Trophoblast cell (in vitro differentiated cells and primary cell): ENCODE measurements around the gene PTPRE.

Source experiments
- DNase-seq, 2 donors: peaks; one replicate each; pipeline ENCODE4 v3.0.0-alpha.2; 2016
- H2AFZ ChIP-seq: 2 replicates; pipeline ENCODE4 v1.6.1; 2013; ENCODE audit warnings: low read length, moderate library complexity, mild to moderate bottlenecking; ENCODE audit not compliant: insufficient read depth, poor library complexity
- H2AK5ac ChIP-seq: 2 replicates; pipeline ENCODE4 v1.6.1; 2013; ENCODE audit warnings: mild to moderate bottlenecking, low read length
- H2BK120ac ChIP-seq: 2 replicates; pipeline ENCODE4 v1.6.1; 2013; ENCODE audit warnings: low read length, mild to moderate bottlenecking, moderate library complexity; ENCODE audit not compliant: insufficient read depth, poor library complexity
- H2BK12ac ChIP-seq: 2 replicates; pipeline ENCODE4 v1.6.1; 2013; ENCODE audit warnings: mild to moderate bottlenecking, low read length, moderate library complexity
- H2BK5ac ChIP-seq: 2 replicates; pipeline ENCODE4 v1.6.1; 2013; ENCODE audit warnings: low read length, low read depth, moderate library complexity, mild to moderate bottlenecking; ENCODE audit not compliant: poor library complexity
- H3K14ac ChIP-seq: 2 replicates; pipeline ENCODE4 v1.6.1; 2013; ENCODE audit warnings: mild to moderate bottlenecking, low read length
- H3K18ac ChIP-seq: 2 replicates; pipeline ENCODE4 v1.6.1; 2013; ENCODE audit warnings: mild to moderate bottlenecking, low read length
- H3K23ac ChIP-seq: 2 replicates; pipeline ENCODE4 v1.6.1; 2013; ENCODE audit warnings: low read length
- H3K27ac ChIP-seq: 2 replicates; pipeline ENCODE4 v1.5.1; 2013; ENCODE audit warnings: low read depth, mild to moderate bottlenecking, inconsistent platforms, low read length, moderate library complexity
- H3K27me3 ChIP-seq: 2 replicates; pipeline ENCODE4 v1.6.1; 2013; ENCODE audit warnings: inconsistent platforms, mild to moderate bottlenecking, low read length, moderate library complexity; ENCODE audit not compliant: insufficient read depth
- H3K36me3 ChIP-seq, 2 experiments: 1 replicate in 1 of 2; 2 replicates in 1 of 2; pipeline ENCODE4 v1.6.1; 2013; ENCODE audit warnings: low read length in 2 of 2, mild to moderate bottlenecking in 2 of 2, moderate library complexity in 1 of 2; ENCODE audit not compliant: insufficient read depth in 2 of 2, control insufficient read depth in 1 of 2
- H3K4ac ChIP-seq: 2 replicates; pipeline ENCODE4 v1.6.1; 2013; ENCODE audit warnings: low read depth, mild to moderate bottlenecking, low read length, moderate library complexity
- H3K4me1 ChIP-seq, 2 experiments: 1 replicate in 1 of 2; 2 replicates in 1 of 2; pipeline ENCODE4 v1.6.1; 2013; ENCODE audit warnings: low read length in 2 of 2, mild to moderate bottlenecking in 2 of 2, moderate library complexity in 1 of 2; ENCODE audit not compliant: insufficient read depth in 2 of 2, control insufficient read depth in 1 of 2
- H3K4me2 ChIP-seq: 2 replicates; pipeline ENCODE4 v1.6.1; 2013; ENCODE audit warnings: inconsistent platforms, mild to moderate bottlenecking, low read length, moderate library complexity
- H3K4me3 ChIP-seq: 2 replicates; pipeline ENCODE4 v1.5.1; 2013; ENCODE audit warnings: mild to moderate bottlenecking, low read depth, low read length, inconsistent platforms
- H3K79me1 ChIP-seq: one replicate; pipeline ENCODE4 v1.6.1; 2013; ENCODE audit warnings: low read length
- H3K79me2 ChIP-seq: 2 replicates; pipeline ENCODE4 v1.6.1; 2013; ENCODE audit warnings: low read length, mild to moderate bottlenecking; ENCODE audit not compliant: control insufficient read depth, insufficient read depth, poor library complexity
- H3K9ac ChIP-seq: 2 replicates; pipeline ENCODE4 v1.6.1; 2013; ENCODE audit warnings: mild to moderate bottlenecking, low read length
- H3K9me3 ChIP-seq: 2 replicates; pipeline ENCODE4 v1.6.1; 2013; ENCODE audit warnings: low read depth, mild to moderate bottlenecking, control low read depth, inconsistent platforms, low read length; ENCODE audit not compliant: insufficient read depth
- H4K12ac ChIP-seq: 2 replicates; pipeline ENCODE4 v1.6.1; 2013; ENCODE audit warnings: low read depth, mild to moderate bottlenecking, low read length, moderate library complexity
- H4K8ac ChIP-seq: 2 replicates; pipeline ENCODE4 v1.6.1; 2013; ENCODE audit warnings: low read depth, mild to moderate bottlenecking, low read length, moderate library complexity
- H4K91ac ChIP-seq: one replicate; pipeline ENCODE4 v1.6.1; 2013; ENCODE audit warnings: low read depth, mild to moderate bottlenecking, low read length, moderate library complexity
- WGBS: extraction: QIAGEN DNeasy Blood & Tissue Kit; methylation state at CpG from one replicate; pipeline ENCODE4 v1.1.7; 2013; ENCODE audit warnings: missing lambda C conversion rate; ENCODE audit not compliant: insufficient read length, insufficient coverage; ENCODE audit errors: extremely low coverage; 5-methylcytosine and 5-hydroxymethylcytosine counted together

The PTPRE gene

GRCh38 chr10:127875449-127875765, 31.5 kb upstream of the PTPRE start:
- WGBS = no CpG with 5 or more reads among the region's 6 CpGs
- Histone ChIP-seq H3K4me2 (no peak overlapping the region), H3K27me3 (no peaks in the 10 kb centered on the region), H2BK120ac (no peak overlapping the region), H2AK5ac (no peak overlapping the region), H2BK5ac (no peak overlapping the region), H3K36me3 (no peaks in the 10 kb centered on the region), H3K9ac (no peak overlapping the region), H3K79me1 (no peaks in the 10 kb centered on the region), H3K27ac (no peak overlapping the region), H3K4ac (no peak overlapping the region), H3K18ac (no peak overlapping the region), H3K9me3 (no peaks in the 10 kb centered on the region), H3K4me3 (no peak overlapping the region), H3K4me1 (peaks cover under 1 to 4% of the 10 kb centered on the region in 2 experiments), H3K14ac (no peak overlapping the region), H2AFZ (no peak overlapping the region), H2BK12ac (no peak overlapping the region), H4K91ac (no peak overlapping the region), H3K79me2 (no peaks in the 10 kb centered on the region), H4K8ac (no peak overlapping the region), H3K23ac (no peak overlapping the region), H4K12ac (no peak overlapping the region)
- DNase-seq = no peak

- WGBS = no CpG with 5 or more reads among the region's 5 CpGs
- H3K27ac ChIP-seq = no peak overlapping the region
- H3K27me3 ChIP-seq = no peaks in the 10 kb centered on the region
Observed at GRCh38 chr10:127875916-127876315, 31.0 kb upstream of the PTPRE start.

DNA sequence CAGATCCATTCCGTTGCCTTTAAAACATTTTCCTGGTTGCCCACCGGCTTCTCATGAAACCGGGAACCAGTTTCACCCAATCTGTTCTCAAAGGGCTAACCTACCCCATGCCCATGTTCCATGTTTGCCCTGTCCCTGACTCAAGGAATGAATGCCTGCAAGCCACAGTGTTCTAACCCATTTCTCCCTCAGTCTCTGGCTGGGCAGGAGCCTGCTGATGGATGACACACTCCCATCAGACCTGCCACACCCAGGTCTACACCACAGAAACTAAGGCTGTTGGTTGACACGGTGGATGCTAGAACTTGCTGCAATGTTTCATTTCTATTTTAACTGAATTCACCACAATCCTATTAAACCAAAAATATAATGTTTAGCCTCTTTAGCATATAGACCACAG, 29.8 kb upstream of the PTPRE start:
- Histone ChIP-seq H4K91ac (no peak overlapping the region), H3K14ac (no peak overlapping the region), H3K4ac (no peak overlapping the region), H3K4me3 (no peak overlapping the region), H3K27ac (no peak overlapping the region), H3K79me2 (no peaks in the 10 kb centered on the region), H4K12ac (no peak overlapping the region), H3K79me1 (no peaks in the 10 kb centered on the region), H2BK5ac (no peak overlapping the region), H2AFZ (no peak overlapping the region), H2BK12ac (no peak overlapping the region), H3K9me3 (no peaks in the 10 kb centered on the region), H4K8ac (no peak overlapping the region), H3K27me3 (no peaks in the 10 kb centered on the region), H2AK5ac (no peak overlapping the region), H3K4me2 (no peak overlapping the region), H3K9ac (no peak overlapping the region), H3K4me1 (peaks cover 4 to 8% of the 10 kb centered on the region in 2 experiments), H3K23ac (no peak overlapping the region), H2BK120ac (no peak overlapping the region), H3K36me3 (no peaks in the 10 kb centered on the region), H3K18ac (no peak overlapping the region)
- no CpG with 5 or more reads among the region's 4 CpGs for WGBS
- no peak for DNase-seq

More at GRCh38 chr10:127875916-127876315, 31.0 kb upstream of the PTPRE start:
- H3K4me1 ChIP-seq = peaks cover 4 to 8% of the 10 kb centered on the region in 2 experiments
- H2AK5ac ChIP-seq = no peak overlapping the region
- no peak overlapping the region for H2BK12ac ChIP-seq
- H3K4me2 ChIP-seq = no peak overlapping the region
- no peak overlapping the region for H4K12ac ChIP-seq
- H3K4ac ChIP-seq = no peak overlapping the region
- no peak overlapping the region for H2AFZ ChIP-seq
- no peak overlapping the region for H3K14ac ChIP-seq
- H4K91ac ChIP-seq = no peak overlapping the region
- H3K79me1 ChIP-seq = no peaks in the 10 kb centered on the region
- H3K23ac ChIP-seq = no peak overlapping the region
- no peak overlapping the region for H2BK5ac ChIP-seq
- H3K18ac ChIP-seq = no peak overlapping the region
- no peak overlapping the region for H4K8ac ChIP-seq
- no peaks in the 10 kb centered on the region for H3K79me2 ChIP-seq
- no peak for DNase-seq
- no peak overlapping the region for H3K4me3 ChIP-seq
- H3K9ac ChIP-seq = no peak overlapping the region
- no peak overlapping the region for H2BK120ac ChIP-seq
- H3K36me3 ChIP-seq = no peaks in the 10 kb centered on the region
- H3K9me3 ChIP-seq = no peaks in the 10 kb centered on the region

DNA sequence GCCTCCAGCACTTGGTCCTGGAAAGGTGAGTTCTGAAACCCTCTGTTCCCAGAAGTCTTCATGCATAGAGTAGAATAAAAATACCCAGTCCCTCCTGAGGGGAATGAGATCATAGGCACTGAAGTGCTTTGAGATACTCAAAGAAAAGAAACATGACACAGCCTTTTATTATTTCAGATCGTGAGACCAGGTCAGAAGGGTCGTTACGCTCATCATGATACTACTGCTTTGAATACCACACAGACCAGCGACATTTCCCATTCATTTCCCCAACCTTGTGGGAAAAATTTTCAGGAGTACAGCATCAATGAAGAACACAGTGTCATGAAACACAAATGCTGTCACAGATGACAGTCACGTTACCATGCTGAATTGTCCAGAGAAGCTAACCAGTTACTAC, 29.2 kb upstream of the PTPRE start:
- Histone ChIP-seq H3K23ac (no peak overlapping the region), H4K91ac (no peak overlapping the region), H4K12ac (no peak overlapping the region), H2BK5ac (no peak overlapping the region), H4K8ac (no peak overlapping the region), H3K14ac (no peak overlapping the region), H3K4me2 (no peak overlapping the region), H3K27me3 (no peaks in the 10 kb centered on the region), H2BK120ac (no peak overlapping the region), H3K4ac (no peak overlapping the region), H3K18ac (no peak overlapping the region), H3K36me3 (no peaks in the 10 kb centered on the region), H2AK5ac (no peak overlapping the region), H3K4me3 (no peak overlapping the region), H2AFZ (no peak overlapping the region), H3K79me1 (no peaks in the 10 kb centered on the region), H3K4me1 (peaks cover 4 to 8% of the 10 kb centered on the region in 2 experiments), H3K27ac (no peak overlapping the region), H3K9me3 (no peaks in the 10 kb centered on the region), H3K9ac (no peak overlapping the region), H3K79me2 (no peaks in the 10 kb centered on the region), H2BK12ac (no peak overlapping the region)
- no peak for DNase-seq
- no CpG with 5 or more reads among the region's 5 CpGs for WGBS
